Stimulated activated CD8-positive, alpha-beta memory T cell treated with anti-CD3 and anti-CD28 coated beads, Interleukin-12 subunit alpha, Interleukin-12 subunit beta, amount 100 ng/mL, for 24 hours (primary cell): ENCODE measurements around the gene ZNF778.

Source experiments
- DNase-seq: peaks from one replicate; pipeline ENCODE4 v3.0.0-alpha.2; 2020; ENCODE audit errors: extremely low read depth

The ZNF778 gene

DNA sequence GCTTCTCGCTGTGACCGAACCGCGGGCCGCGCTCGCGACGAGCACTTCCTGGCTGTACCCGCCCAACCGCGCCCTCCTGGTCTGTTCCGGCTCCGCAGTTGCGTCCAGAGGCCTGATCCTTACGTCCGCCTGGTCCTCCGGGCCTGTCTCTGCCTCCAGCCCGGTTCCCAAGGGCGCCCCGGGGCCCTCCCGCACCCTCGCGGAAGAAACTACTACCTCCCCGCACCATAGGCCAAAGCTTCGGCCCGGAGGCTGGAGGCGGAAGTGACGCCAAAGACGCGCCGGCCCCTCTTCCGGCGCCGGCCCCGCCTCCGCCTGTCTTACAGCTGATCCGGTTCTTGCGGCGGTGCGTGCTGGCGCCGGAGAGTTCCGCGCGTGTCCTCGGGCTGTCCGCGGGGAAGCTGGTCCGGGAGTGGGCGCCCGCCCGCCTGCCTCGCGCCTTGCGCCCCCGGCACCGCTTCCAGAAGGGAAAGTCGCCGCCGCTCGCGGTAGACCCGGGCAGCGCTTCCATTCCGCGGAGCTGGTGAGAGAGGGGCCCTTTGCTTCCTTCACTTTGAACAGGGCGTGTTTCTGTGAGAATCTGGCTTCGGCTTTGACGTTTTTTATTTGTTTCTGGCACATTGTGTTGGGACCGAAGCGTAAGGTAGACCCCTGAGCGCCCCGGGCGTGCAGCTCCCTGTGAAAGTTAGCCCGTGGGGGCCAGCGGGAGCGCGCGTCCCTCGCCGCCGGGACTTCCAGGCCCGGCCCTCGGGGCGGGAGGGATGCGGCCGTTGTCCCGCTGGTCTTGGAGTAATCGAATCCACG is at the start of gene ZNF778:
ZNF778 (plus strand) TSS at position 316 of the 804 bp plus-strand sequence. CDS start 3,425 bp downstream, outside the sequence.
- DNase-seq = peak; percentile 51

DNA sequence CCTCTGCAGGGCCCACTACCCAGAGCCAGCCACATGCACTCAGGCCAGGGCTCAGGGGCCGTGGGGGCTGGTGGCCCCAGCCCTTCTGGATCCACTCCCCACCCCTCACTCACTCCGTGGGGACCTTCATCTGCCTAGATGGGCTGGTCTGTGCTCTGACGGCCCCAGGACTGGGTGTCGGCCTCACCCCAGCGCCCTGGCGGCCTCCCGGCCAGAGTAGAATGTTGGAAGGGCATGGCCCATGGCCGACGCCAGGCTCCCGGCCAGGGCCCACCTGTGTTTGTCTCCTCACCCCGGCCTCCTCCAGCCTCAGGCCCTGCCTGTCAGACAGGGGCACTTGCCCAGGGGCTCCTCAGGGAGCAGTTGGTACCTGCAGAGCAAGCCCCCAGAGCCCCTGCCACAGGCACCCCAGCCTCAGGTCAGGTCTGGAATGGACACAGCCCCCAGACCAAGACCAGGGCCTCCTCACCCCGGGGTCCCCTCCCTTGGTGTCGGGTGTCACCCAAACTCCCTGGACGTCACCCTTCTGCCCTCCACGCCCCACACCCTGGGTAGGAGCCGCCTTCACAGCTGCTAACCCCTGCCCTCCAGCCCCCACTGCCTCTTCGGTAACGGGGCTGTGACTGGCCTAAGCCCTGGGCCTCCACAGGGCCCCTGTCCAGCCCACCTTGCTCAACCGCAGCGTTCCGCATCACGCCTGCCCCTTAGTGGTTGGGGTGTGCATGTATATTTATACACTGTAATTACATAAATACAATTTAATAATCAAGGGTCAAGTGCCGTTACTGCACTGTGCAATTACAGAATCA is 48.9 kb upstream of the ZNF778 start:
- DNase-seq = no peak

DNA sequence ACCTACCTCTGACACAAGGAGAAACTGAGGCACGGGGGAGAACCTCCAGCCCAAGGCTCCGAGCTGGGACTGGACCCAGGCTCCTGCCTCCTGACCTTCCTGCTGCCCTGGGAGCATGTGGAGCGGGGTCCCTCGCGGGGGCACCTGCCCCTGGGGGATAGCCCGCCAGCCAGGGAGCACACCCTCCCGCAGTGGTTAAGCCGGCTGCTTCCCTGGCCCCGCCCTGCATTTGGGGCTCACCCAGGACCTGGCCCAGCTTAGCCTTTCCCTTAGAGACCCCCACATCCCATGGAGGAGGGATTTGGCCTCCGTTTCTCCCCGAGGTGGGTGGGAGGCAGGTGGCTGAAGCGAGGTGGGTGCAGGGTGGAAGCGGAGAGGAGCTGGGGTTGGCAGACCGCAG is 47.7 kb upstream of the ZNF778 start:
- no peak for DNase-seq

DNA sequence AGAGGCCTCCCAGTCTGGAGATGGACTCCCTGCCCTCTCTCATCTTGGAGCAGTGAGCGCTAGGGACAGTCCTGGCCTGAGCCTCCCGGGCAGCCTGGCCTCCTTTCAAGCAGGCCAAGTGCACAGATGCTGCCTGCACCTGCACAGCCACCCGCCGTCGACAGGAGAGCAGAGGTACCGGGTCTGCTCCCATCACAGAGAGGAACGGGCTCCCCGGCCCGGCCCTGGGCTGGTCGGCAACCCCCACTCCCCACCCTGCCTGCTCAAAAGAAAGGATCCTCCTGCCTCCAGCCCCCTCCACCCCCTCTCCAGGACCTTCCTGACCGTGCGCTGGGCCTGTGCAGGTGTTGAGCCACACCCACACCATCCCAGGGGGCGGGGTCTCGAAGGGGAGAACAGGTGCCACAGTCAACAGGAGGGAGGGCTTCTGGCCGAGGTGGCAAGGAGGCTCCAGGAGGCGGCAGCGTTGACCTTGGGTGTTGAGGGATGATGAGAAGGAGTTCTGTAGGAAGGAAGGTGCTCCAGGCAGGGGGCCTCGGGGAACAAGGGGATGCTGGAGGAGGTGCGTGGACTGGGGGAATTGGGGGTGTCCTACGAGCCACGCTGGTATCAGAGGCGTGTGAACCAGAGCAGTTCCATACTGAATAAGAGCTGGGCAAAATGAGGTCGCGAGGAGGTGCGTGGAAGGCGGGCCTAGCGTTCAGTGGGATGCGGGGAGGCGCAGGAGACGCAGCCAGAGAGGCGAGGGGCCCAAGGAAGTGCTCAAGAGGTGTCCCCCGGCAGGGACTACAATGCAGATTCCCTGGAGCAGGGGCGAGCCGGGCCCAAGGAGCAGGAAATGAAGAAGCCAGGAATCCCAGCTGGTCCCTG is 46.9 kb upstream of the ZNF778 start:
- no peak for DNase-seq

DNA sequence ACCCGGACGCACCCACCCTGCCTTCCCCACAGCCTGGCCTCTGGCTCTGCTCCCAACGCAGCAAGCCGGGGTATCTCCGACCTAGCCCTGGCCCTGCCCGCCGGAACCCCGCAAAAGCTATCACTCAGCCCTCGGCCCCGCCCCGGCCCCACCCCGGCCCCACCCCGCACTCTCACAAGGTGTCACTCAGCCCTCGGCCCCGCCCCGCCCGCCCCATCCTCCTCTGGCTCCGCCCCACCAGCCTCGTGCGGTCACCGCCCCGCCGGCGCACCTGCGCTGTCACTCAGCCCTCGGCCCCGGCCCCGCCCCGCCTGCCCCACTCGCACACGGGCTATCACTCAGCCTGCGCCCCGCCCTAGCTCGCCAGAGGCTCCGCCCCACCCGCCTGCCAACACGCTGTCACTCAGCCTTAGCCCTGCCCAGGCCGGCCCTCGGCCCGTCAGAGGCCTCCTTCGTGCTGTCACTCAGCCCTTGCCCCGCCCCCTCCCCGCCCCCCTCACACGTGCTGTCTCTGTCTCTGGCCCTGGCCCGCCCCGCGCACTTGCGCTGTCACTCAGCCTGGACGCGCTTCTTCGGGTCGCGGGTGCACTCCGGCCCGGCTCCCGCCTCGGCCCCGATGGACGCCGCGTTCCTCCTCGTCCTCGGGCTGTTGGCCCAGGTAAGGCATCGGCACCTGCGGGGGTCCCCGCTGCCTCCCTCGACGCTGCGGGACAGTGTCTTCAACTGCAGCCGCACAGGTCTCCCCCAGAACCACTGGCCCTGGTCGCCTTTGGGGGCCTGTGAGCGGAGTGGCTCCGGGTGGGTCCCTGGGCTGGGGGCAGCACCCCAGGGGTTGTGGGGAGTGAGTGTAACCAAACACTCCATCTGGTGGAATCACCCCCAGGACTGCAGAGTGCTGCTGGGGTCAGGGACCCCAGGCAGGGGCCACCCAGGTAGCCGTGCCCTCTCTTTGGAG is 46.0 kb upstream of the ZNF778 start, which contains the start of gene CDH15:
CDH15 (plus strand) TSS at position 533 of the 955 bp plus-strand sequence; CDS start at position 617, 84 bp downstream.
- DNase-seq = peak; percentile 83

DNA sequence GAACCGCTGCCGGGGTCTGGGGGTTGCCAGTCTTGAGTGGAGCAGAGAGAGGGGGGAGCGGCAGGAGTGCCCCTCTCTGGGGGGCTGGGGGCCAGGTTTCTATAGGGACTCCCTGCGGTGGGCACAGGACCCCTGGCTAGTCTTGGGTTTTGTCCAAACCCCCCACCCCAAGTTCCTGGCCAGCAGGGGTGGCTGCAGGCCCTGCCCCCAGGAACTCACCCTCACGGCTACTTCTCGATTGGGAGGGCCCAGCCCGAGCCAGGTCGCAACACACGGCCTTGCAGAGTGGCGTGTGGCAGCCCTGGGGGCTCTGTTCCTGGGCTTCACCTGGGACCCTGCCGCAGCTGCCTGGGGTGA is 45.4 kb upstream of the ZNF778 start:
- DNase-seq = no peak

DNA sequence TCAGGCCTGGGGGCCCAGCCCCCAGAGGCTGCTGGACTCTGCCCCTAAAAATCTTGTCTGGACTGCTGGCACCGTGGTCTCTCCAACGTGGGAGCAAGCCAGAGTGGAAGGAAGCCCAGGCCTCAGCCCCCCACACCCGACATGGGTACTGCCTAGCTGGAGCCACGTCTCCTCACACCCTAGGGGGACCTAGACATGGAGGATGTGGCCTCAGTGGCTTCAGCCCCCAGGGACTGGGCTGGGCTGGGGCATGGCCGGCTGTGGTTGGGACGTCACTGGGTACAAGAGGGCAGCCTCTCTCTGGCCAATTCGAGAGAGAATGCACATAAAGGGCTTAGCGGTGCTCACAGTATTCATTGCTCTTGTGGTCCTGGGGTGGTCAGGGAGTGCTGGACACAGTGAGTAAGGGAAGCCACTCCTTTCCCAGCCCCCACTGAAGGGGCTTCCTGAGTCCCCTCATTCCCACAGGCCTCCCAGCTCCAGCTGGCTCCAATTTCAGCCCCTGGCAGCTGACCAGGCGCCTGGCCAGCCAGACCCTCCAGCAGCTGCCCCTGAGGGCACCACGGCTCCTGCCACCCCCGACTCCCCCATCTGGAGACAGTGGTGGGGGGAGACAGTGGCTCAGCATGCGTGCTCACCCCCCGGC is 44.9 kb upstream of the ZNF778 start:
- no peak for DNase-seq

DNA sequence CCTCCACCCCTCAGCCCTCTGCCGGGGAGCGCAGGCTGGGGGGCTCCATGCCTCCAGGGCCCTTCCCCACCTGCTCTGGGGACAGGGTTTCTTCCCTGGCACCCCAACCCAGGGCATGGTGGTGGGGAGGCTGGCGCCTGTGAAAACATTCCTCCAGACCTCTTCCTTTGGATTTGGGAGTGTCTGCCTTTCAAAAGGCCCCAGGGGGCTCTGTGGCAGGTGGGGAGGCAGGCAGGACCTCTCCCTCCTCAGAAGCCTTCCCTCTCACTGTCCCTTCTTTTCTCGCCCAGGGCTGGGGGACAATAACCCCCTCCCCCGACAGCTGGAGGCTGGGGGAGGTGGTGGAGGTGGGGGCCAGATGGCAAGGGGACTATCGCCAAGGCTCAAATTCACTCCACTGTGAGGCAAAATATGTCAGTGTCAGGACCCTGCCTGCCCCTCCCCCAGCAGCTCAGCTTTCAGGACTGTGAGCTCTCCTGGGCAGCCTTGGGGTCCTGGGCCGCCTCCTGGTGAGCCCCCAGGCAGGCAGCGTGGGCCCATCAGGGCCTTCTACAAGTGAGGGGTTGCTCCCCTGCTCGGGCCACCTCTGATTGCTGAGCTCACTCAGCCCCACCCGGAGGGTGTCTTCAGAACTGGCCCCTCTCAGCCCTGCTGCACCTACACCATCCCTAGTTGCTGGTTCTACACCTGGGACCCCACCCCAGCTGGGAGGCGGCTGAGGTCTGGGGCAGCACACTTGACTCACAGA is 44.2 kb upstream of the ZNF778 start:
- DNase-seq = no peak

DNA sequence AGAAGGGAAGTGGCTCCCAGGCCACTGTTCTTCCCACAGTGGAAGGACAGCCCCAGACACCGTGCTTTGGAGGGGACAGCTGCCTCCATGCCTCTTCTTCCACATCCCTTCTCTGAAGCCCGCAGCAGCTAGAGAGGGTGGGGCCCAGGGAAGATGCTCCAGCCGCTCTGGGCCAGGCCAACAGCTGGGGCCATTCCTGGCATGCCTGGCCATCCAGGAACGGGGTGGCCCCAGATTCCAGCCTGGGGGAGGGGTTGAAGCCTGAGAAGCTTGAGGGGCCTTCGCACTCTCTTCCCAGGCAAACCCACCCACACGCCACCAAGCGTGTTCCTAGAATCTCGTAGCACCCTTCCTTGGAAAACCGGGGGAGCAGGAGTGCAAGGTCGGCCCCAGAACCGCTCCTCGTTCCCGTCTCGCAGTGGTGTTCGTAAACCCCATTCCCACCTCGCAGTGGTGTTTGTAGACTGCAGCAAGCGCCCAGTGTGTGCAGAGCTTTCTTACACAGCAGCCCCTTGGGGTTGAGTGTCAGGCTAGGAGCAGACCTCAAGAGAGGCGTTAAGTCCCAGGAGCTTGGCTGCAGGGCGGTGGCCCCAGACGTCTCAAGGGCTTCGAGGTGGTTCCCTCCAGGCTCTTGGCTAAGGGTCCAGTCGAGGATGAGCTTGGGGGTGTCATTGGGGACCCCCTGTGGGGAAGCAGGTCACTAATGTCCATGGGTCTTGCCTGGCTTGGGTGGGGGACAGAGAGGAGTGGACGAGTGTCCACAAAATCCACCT is 43.3 kb upstream of the ZNF778 start:
- DNase-seq = no peak

DNA sequence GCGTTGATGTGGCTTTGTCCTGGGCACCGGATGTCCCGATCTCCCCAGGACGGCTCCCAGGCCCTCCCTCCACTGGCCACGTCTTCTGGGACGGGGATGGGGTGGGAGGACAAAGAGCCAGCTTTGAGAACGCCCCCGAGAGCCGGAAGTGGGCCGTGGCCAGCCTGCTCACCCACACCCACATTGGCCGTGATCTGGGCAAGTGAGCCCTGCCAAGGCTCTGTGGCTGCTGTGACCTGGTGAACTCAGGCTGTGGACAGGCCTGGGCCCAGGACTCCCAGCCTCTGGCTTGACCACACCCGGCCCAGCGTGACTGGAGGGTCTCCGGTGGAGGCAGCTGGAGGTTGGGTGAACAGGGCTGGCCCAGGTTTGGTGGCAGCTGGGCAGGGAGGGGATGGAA is 42.6 kb upstream of the ZNF778 start:
- no peak for DNase-seq

DNA sequence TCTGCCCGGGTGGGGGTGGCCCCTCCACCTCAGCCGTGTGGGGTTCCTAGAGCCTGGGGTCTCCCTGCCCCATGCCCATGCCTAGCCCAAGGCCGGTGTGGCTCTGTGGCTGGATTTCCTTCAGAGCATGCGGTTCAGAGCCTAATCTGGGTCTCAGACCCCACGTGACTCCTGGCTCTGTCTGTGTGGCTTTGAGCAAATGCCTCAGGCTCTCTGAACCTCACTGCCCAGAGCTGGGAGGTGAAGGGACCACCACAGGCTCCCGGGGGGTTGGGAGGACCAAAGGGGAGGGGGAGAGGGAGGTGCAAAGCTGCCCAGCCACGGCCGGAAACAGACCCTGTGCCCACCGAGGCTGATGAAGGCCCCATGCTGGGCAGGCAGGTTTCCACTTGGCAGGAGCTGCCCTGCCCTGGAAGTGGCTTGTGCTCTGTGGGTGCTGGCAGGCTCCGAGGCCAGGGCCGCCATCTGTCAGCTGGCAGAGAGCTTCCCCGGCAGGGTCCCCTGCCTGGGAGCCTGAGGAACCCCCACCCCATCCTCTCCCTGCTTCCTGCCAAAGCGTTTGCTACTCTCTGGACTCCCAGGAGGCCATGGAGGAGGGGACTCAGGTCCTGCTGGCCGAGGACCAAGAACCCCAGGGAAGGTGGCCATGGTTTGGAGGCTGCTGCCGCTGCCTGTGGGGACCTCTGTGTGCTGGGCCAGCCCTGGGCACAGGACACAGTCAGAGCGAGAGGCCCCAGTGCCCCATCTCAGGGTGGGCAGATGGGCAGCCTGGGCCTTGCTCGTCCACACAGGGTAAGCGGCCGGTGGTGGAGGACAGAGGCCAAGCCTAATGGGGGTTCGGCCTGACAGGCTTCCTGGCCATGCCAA is 42.0 kb upstream of the ZNF778 start:
- DNase-seq = no peak

DNA sequence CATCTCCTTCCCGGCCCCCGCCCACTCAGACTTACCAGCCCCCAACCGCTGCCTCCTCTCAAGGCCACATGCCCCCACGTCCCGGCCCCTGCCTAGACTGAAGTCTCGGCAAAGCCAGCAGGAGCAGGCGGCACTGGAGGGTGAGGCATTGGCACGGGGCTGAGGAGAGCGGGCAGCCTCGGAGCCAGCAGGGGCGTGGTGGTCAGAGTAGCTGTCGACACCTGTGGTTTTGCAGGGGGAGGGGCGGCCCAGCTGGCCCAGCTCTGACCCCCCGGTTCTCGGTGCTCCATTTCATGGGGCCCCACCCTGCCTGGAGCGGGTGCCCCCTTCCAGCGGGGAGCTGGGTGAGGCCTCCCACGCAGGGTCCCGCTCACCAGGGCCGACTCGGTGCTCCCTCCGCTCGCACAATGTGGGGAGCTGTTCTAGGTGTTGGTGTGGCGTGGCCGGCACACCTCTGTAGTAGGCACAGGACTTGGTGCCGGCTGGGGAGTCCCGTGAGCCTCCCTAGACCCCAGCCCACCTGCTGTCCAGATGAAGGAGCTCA is 41.3 kb upstream of the ZNF778 start:
- DNase-seq = no peak

DNA sequence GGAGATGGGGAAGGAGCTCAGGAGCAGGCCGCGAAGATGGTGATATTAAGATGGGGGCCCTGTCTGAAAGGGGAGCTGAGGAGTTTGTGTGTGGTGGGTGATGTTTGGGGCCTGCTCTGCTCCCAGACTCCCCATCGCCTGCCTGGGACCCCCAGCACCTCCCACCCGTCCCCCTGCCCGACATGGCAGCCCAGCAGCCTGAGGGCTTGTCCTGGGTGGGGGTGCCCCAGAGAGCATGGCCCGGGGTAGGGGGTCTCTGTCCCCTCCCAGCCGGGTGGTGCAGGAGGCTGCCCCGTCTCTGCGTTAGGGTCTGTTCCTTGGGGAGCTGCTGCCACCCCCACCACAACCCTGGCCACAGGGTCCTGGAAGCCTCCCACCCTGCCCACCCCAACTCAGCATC is 40.8 kb upstream of the ZNF778 start:
- no peak for DNase-seq

DNA sequence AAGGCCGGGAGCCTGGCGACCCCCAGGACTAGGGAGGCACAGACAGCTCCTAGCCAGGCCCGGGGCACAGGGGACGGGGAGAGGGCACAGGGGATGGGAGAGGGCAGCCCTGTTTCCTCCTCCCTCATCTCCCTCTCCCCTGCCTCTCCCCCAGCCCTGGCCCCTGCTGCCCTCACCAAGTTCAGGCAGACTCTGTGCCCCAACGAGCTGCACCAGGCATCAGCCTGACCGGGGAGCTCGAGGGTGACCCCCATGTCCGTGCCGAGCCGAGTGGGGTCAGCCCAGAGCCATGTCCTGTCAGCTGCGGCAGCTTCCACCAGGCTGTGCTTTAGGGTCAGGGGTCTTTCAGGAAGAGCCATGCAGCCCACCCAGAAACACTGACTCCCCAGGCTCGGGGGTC is 40.0 kb upstream of the ZNF778 start:
- DNase-seq = no peak

DNA sequence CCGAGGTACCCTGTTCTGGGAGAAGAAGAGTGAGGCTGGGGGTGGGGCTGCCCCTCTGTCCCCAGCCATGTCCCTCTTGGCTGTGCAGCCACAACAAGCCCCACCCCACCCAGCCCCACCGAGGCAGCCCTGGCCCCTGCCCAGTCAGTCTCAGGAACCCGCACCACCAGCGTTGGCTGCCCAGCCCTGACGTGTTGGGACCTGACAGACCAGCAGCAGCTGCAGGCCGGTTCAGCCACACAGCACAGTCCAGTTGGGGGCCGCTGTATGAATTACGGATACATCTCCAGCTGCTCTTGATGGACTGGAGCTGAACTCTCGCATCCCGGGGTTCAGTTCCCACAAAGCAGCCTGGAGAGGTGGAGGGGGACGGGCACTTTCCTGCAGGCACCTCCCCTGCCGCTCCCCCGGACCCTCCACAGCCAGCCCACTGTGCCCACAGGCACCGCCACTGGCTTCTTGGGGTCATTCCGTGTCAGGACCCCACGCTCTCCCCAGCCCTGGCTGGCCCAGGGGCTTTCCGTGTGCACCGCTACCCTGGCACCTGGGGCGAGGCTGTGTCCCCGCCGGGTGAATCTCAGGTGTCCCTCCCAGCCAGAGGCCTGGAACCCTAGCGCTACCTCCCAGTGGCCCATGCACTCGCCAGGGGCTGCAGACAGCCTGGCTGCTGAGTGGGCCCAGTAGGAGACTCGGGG is 38.9 kb upstream of the ZNF778 start:
- DNase-seq = no peak

DNA sequence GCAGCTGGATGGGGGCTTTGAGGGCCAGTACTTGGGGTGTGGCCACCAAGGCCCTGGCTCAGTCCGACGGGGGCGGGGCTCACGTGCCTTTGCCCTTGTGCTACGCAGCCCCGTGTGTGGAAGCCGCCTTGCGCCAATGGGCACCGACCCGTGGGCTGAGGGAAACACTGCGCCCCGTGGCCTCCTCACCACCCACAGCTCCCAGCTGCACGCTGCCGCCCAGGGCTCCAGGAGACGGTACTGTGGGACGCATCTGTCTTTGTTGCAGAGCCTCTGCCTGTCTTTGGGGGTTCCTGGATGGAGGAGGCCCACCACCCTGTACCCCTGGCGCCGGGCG is 38.4 kb upstream of the ZNF778 start:
- no peak for DNase-seq

DNA sequence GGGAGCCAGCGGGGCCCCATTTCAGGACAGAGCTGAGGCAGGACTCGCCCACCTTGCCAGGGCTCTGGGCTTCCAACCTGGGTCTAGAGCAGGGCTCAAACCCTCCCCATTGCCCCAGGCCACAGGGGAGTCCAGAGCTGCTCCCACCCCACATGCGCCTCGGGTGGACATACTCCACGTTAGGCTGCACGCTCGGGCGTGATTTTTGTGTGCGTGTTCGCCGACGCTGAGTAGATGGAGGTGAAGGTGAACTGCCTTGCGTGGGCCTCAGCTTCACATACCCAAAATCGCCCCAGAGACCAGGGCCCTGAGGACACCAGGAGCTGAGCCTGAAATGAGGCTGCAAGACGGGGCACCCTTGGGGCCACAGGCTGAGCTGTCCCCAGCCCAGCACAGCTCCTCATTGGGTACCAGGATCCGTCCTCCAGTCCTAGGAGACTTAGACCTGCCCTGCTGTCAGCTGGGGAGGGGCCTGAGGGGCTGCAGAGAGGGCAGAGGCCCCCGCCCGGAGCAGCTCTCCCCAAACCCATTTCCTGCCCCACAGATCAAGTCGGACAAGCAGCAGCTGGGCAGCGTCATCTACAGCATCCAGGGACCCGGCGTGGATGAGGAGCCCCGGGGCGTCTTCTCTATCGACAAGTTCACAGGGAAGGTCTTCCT is 37.7 kb upstream of the ZNF778 start:
- DNase-seq = no peak
